SK-N-SH (cell line): ENCODE data around the gene TBC1D17. TPM values are rescaled to one million over a fixed set of nuclear protein-coding genes. Genes with fewer than 3 reads are reported as not detected.

Experiments
- CTCF ChIA-PET: fragments of 300-600, 350-600 bp; formaldehyde crosslinking; extraction: SDS; loops from one replicate; lab custom pipeline; 2021; lab: Yijun Ruan, JAX
- POLR2A ChIA-PET: fragments of 350-600 bp; sonication (Branson Sonifier 250); formaldehyde crosslinking; extraction: SDS; loops from one replicate; lab custom pipeline; 2020; ENCODE audit warnings: antibody characterized with exemption, inconsistent platforms; lab: Yijun Ruan, JAX
- DNase-seq: peaks from one replicate; pipeline ENCODE4 v3.0.0; 2012
- H2AFZ ChIP-seq: fragments of 200-600 bp; sonication (generic); 2 replicates; pipeline ENCODE4 v1.8.1; 2016; ENCODE audit warnings: antibody characterized with exemption, mild to moderate bottlenecking, low read depth
- H3F3A ChIP-seq: fragments of 200-600 bp; sonication (generic); replicated peaks from 2 replicates; pipeline ENCODE3; 2016; ENCODE audit warnings: antibody characterized with exemption, mild to moderate bottlenecking; ENCODE audit not compliant: insufficient read depth
- H3K27ac ChIP-seq, 2 experiments: fragments of 200-500 bp in 1 of 2; fragments of 200-600 bp in 1 of 2; sonication (Bioruptor generic) in 1 of 2; sonication (generic), shearing (Covaris generic) in 1 of 2; 2 replicates each; pipeline versions ENCODE4 v1.5.1 to v1.6.1; 2014 to 2016; ENCODE audit warnings: low read depth in 2 of 2, inconsistent platforms in 1 of 2, low read length in 1 of 2, mild to moderate bottlenecking in 1 of 2, mixed read lengths in 1 of 2
- H3K27me3 ChIP-seq: fragments of 200-600 bp; sonication (generic), shearing (Covaris generic); 2 replicates; pipeline ENCODE4 v1.6.1; 2016; ENCODE audit warnings: mixed run types; ENCODE audit not compliant: insufficient read depth
- H3K36me3 ChIP-seq, 2 experiments: fragments of 200-500 bp in 1 of 2; fragments of 200-600 bp in 1 of 2; sonication (Bioruptor generic) in 1 of 2; sonication (generic) in 1 of 2; replicated peaks in 1 of 2; 2 replicates each; pipeline versions ENCODE3 to v1.5.1; 2014 to 2016; ENCODE audit warnings: low read length in 1 of 2, mild to moderate bottlenecking in 1 of 2; ENCODE audit not compliant: insufficient read depth in 2 of 2, control insufficient read depth in 1 of 2
- H3K4me1 ChIP-seq, 2 experiments: fragments of 200-500 bp in 1 of 2; fragments of 200-600 bp in 1 of 2; sonication (Bioruptor generic) in 1 of 2; sonication (generic), shearing (Covaris generic) in 1 of 2; 2 replicates each; pipeline versions ENCODE4 v1.5.1 to v1.6.1; 2014 to 2016; ENCODE audit warnings: low read depth in 1 of 2, low read length in 1 of 2, mixed run types in 1 of 2; ENCODE audit not compliant: insufficient read depth in 2 of 2, control insufficient read depth in 1 of 2
- H3K4me2 ChIP-seq: fragments of 200-600 bp; sonication (generic), shearing (Covaris generic); 2 replicates; pipeline ENCODE4 v1.6.1; 2017; ENCODE audit warnings: mixed run types
- H3K4me3 ChIP-seq, 2 experiments: fragments of 200-500 bp in 1 of 2; fragments of 200-600 bp in 1 of 2; sonication (Bioruptor generic) in 1 of 2; sonication (generic), shearing (Covaris generic) in 1 of 2; 2 replicates each; pipeline versions ENCODE4 v1.5.1 to v1.8.1; 2014 to 2016; ENCODE audit warnings: low read depth in 2 of 2, inconsistent platforms in 1 of 2, low read length in 1 of 2, mild to moderate bottlenecking in 1 of 2, mixed read lengths in 1 of 2, moderate library complexity in 1 of 2
- H3K79me2 ChIP-seq: fragments of 200-600 bp; sonication (generic); 2 replicates; pipeline ENCODE4 v1.8.1; 2017; ENCODE audit warnings: mild to moderate bottlenecking; ENCODE audit not compliant: insufficient read depth
- H3K9ac ChIP-seq: fragments of 200-600 bp; sonication (generic); 2 replicates; pipeline ENCODE4 v1.6.1; 2017; ENCODE audit warnings: mixed run types
- H3K9me2 ChIP-seq: fragments of 200-600 bp; sonication (generic); 2 replicates; pipeline ENCODE4 v1.6.1; 2017; ENCODE audit warnings: mixed run types
- H3K9me3 ChIP-seq: fragments of 200-600 bp; sonication (generic); 2 replicates; pipeline ENCODE4 v1.6.1; 2017; ENCODE audit warnings: mixed run types, mild to moderate bottlenecking, moderate library complexity
- H4K20me1 ChIP-seq: fragments of 200-600 bp; sonication (generic); 2 replicates; pipeline ENCODE4 v1.6.1; 2017; ENCODE audit warnings: mild to moderate bottlenecking, mixed run types; ENCODE audit not compliant: insufficient read depth
- EZH2phosphoT487 ChIP-seq: fragments of 200-600 bp; sonication (generic); IDR thresholded peaks from 2 replicates; pipeline ENCODE4 v1.6.1; 2017; ENCODE audit warnings: low read depth, mixed run types, mild to moderate bottlenecking, antibody characterized with exemption, moderate library complexity, borderline replicate concordance
- MXI1 ChIP-seq: IDR thresholded peaks from 2 replicates; pipeline ENCODE4 v1.6.1; 2012; ENCODE audit warnings: mild to moderate bottlenecking, low read depth, low read length, improper control_type of control experiment
- RAD21 ChIP-seq: IDR thresholded peaks from 2 replicates; pipeline ENCODE4 v1.6.1; 2012; ENCODE audit warnings: mild to moderate bottlenecking, low read length
- RFX5 ChIP-seq: IDR thresholded peaks from 2 replicates; pipeline ENCODE4 v1.6.1; 2012; ENCODE audit warnings: mild to moderate bottlenecking, improper control_type of control experiment, low read length
- TEAD4 ChIP-seq: IDR thresholded peaks from 2 replicates; pipeline ENCODE4 v1.4.0; 2012; ENCODE audit warnings: mild to moderate bottlenecking, borderline replicate concordance; ENCODE audit not compliant: insufficient read depth
- WGBS: methylation state at CpG from one replicate; pipeline ENCODE4 v1.1.6; 2017; ENCODE audit warnings: low lambda C conversion rate; 5-methylcytosine and 5-hydroxymethylcytosine counted together
- polyA plus RNA-seq, 3 experiments: library from polyadenylated mRNA; depleted of rRNA; stranded (reverse); fragments of >200 nt; gene quantifications; 2 replicates each; pipeline ENCODE4 v1.2.3, GENCODE V29; 2012
- TF ChIP-seq, protein P1 (sequence below): IDR thresholded peaks from 2 replicates; pipeline ENCODE4 v1.4.0; 2012; ENCODE audit warnings: low read depth, borderline replicate concordance
- TF ChIP-seq, protein P2 (sequence below): fragments of 150-350 bp; IDR thresholded peaks from 2 replicates; pipeline ENCODE4 v1.6.1; 2016; ENCODE audit warnings: mild to moderate bottlenecking, low read depth, low read length
- TF ChIP-seq, protein P3 (sequence below): IDR thresholded peaks from 2 replicates; pipeline ENCODE4; 2012
- TF ChIP-seq, protein P4 (sequence below): IDR thresholded peaks from 2 replicates; pipeline ENCODE4 v1.6.1; 2012; ENCODE audit warnings: mild to moderate bottlenecking, low read depth, low read length, moderate library complexity

Gene TBC1D17
- polyA plus RNA-seq, 1 of the 3 experiments (the other 2 are of a cell fraction) = 28.3 TPM

DNA sequence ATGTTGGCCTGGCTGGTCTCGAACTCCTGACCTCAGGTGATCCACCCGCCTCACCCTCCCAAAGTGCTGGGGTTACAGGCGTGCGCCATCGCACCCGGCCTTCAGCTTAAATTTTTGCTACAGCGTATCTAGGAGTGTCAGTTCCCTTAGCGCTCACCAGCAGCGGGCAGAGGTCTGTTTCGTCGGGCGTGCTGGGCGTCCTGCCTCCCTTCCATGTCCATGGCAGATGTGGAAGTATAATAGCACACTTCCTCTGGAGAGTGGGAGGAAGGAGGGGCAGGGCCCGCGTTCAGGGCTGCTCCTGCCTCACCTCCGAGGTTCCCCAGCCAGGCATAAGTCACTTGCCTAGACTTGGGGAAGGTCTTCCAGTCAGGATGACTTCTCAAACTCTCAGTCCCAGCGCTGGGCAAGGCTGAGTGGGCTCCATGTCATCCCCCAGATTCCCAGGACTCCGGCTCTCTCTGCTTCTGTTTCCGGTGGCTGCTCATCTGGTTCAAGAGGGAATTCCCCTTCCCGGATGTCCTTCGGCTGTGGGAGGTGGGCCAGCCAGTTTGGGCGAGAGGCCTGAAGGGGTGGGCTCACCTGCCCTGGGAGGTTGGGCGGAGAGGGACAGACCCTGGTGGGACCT is 9.6 kb downstream of the TBC1D17 start:
- H2AFZ ChIP-seq = no peak overlapping the region
- peaks cover 0 to 13% of the 10 kb centered on the region in 2 experiments; a peak in 1 of 4 replicates for H3K4me1 ChIP-seq
- H3K4me2 ChIP-seq = no peak overlapping the region
- CTCF ChIA-PET = interaction anchor here (1.4 kb wide), 1 partner anchor 51 kb away, joined by 4 read pairs; no protein-coding TSS in a partner anchor
- H3K9me2 ChIP-seq = no peaks in the 10 kb centered on the region
- no peaks in the 10 kb centered on the region for H3K9me3 ChIP-seq
- TF ChIP-seq TEAD4 (no peak), RFX5 (no peak), MXI1 (no peak), RAD21 (no peak), EZH2phosphoT487 (no peak)
- TF ChIP-seq, protein P1, sequence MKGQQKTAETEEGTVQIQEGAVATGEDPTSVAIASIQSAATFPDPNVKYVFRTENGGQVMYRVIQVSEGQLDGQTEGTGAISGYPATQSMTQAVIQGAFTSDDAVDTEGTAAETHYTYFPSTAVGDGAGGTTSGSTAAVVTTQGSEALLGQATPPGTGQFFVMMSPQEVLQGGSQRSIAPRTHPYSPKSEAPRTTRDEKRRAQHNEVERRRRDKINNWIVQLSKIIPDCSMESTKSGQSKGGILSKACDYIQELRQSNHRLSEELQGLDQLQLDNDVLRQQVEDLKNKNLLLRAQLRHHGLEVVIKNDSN = no peak
- TF ChIP-seq, protein P2, sequence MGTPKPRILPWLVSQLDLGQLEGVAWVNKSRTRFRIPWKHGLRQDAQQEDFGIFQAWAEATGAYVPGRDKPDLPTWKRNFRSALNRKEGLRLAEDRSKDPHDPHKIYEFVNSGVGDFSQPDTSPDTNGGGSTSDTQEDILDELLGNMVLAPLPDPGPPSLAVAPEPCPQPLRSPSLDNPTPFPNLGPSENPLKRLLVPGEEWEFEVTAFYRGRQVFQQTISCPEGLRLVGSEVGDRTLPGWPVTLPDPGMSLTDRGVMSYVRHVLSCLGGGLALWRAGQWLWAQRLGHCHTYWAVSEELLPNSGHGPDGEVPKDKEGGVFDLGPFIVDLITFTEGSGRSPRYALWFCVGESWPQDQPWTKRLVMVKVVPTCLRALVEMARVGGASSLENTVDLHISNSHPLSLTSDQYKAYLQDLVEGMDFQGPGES = no peak
- TF ChIP-seq, protein P3, sequence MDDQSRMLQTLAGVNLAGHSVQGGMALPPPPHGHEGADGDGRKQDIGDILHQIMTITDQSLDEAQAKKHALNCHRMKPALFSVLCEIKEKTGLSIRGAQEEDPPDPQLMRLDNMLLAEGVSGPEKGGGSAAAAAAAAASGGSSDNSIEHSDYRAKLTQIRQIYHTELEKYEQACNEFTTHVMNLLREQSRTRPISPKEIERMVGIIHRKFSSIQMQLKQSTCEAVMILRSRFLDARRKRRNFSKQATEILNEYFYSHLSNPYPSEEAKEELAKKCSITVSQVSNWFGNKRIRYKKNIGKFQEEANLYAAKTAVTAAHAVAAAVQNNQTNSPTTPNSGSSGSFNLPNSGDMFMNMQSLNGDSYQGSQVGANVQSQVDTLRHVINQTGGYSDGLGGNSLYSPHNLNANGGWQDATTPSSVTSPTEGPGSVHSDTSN = no peak
- TF ChIP-seq, protein P4, sequence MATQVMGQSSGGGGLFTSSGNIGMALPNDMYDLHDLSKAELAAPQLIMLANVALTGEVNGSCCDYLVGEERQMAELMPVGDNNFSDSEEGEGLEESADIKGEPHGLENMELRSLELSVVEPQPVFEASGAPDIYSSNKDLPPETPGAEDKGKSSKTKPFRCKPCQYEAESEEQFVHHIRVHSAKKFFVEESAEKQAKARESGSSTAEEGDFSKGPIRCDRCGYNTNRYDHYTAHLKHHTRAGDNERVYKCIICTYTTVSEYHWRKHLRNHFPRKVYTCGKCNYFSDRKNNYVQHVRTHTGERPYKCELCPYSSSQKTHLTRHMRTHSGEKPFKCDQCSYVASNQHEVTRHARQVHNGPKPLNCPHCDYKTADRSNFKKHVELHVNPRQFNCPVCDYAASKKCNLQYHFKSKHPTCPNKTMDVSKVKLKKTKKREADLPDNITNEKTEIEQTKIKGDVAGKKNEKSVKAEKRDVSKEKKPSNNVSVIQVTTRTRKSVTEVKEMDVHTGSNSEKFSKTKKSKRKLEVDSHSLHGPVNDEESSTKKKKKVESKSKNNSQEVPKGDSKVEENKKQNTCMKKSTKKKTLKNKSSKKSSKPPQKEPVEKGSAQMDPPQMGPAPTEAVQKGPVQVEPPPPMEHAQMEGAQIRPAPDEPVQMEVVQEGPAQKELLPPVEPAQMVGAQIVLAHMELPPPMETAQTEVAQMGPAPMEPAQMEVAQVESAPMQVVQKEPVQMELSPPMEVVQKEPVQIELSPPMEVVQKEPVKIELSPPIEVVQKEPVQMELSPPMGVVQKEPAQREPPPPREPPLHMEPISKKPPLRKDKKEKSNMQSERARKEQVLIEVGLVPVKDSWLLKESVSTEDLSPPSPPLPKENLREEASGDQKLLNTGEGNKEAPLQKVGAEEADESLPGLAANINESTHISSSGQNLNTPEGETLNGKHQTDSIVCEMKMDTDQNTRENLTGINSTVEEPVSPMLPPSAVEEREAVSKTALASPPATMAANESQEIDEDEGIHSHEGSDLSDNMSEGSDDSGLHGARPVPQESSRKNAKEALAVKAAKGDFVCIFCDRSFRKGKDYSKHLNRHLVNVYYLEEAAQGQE = no peak
- TF ChIP-seq, all 33 proteins: peak for 0
- H3F3A ChIP-seq = peaks cover 10% of the 10 kb centered on the region
- POLR2A ChIA-PET = interaction anchor here (0.8 kb wide), 1 partner anchor 10 kb away, joined by 3 read pairs; the partner anchor contains the start of gene AKT1S1
- no peak overlapping the region for H3K27ac ChIP-seq
- no peaks in the 10 kb centered on the region for H4K20me1 ChIP-seq
- WGBS = 95% methylated on average over 19 of the region's 23 CpGs
- H3K27me3 ChIP-seq = no peaks in the 10 kb centered on the region
- no peaks in the 10 kb centered on the region for H3K79me2 ChIP-seq
- DNase-seq = no peak
- no peak overlapping the region for H3K4me3 ChIP-seq
- H3K36me3 ChIP-seq = peaks cover 18 to 28% of the 10 kb centered on the region in 2 experiments
- no peak overlapping the region for H3K9ac ChIP-seq
